Activated CD4-positive, alpha-beta T cell treated with anti-CD3 and anti-CD28 coated beads, Interleukin-2, Interleukin-6, amounts not matched to agents 100 ng/mL and 50 ng/mL, durations not matched to agents 16 hours and 8 hours (primary cell): Measurements from ENCODE around the gene C16orf74.
A peak's percentile ranks its signal among the peaks of the same experiment; 100 is the strongest.

Experiments
- DNase-seq: peaks from one replicate; pipeline ENCODE4 v3.0.0-alpha.2; 2020

C16orf74 gene

GRCh38 chr16:85774136-85774535, 23.2 kb upstream of the C16orf74 start:
- no peak for DNase-seq

- no peak for DNase-seq
Observed at GRCh38 chr16:85773044-85773443, 22.1 kb upstream of the C16orf74 start.

GRCh38 chr16:85770741-85771140, 19.8 kb upstream of the C16orf74 start:
- DNase-seq: no peak

GRCh38 chr16:85768199-85768598, 17.3 kb upstream of the C16orf74 start:
- no peak for DNase-seq

- no peak for DNase-seq
Observed at GRCh38 chr16:85767531-85767930, 16.6 kb upstream of the C16orf74 start.

GRCh38 chr16:85765767-85766166, 14.9 kb upstream of the C16orf74 start:
- no peak for DNase-seq

- DNase-seq: no peak
Observed at GRCh38 chr16:85765211-85765610, 14.3 kb upstream of the C16orf74 start.

- DNase-seq: no peak
Observed at GRCh38 chr16:85763616-85764015, 12.7 kb upstream of the C16orf74 start.

GRCh38 chr16:85762970-85763369, 12.1 kb upstream of the C16orf74 start:
- no peak for DNase-seq

GRCh38 chr16:85761861-85762260, 11.0 kb upstream of the C16orf74 start:
- no peak for DNase-seq

GRCh38 chr16:85759631-85760419, 8.9 kb upstream of the C16orf74 start:
- DNase-seq: peak; percentile 38

- DNase-seq: no peak
Observed at GRCh38 chr16:85759136-85759535, 8.2 kb upstream of the C16orf74 start.

GRCh38 chr16:85757341-85757822, 6.5 kb upstream of the C16orf74 start:
- peak; percentile 49 for DNase-seq

- no peak for DNase-seq
Observed at GRCh38 chr16:85755929-85756768, 5.3 kb upstream of the C16orf74 start.

GRCh38 chr16:85754413-85754812, 3.5 kb upstream of the C16orf74 start:
- no peak for DNase-seq

- no peak for DNase-seq
Observed at GRCh38 chr16:85753976-85754375, 3.1 kb upstream of the C16orf74 start.

- DNase-seq: no peak
Observed at GRCh38 chr16:85753559-85753958, 2.7 kb upstream of the C16orf74 start.

- DNase-seq: no peak
Observed at GRCh38 chr16:85752511-85753420, 1.9 kb upstream of the C16orf74 start.

GRCh38 chr16:85751698-85752501, 1.0 kb upstream of the C16orf74 start:
- no peak for DNase-seq

GRCh38 chr16:85750146-85750826, 610 bp downstream of the C16orf74 start:
- DNase-seq: no peak

- DNase-seq: no peak
Observed at GRCh38 chr16:85749771-85750145, 1.1 kb downstream of the C16orf74 start.
